ENCODE data around the gene SLC25A31.

- TF ChIP-seq CTCF (conservative IDR thresholded peaks at IDR 0.05) (no peak), EZH2 (IDR thresholded peaks at IDR 0.05; ENCODE audit: low read depth) (no peak)
Observed at GRCh38 chr4:127799711-127800110, 69.5 kb downstream of the SLC25A31 start.
